Liver (tissue), 9 donors: ENCODE data around the gene LHFPL6. TPM values are rescaled to one million over a fixed set of nuclear protein-coding genes. Genes with fewer than 3 reads are reported as not detected.

Experiments used
- DNase-seq: peaks from one replicate; pipeline ENCODE4 v3.0.0-alpha.2; 2017; ENCODE audit warnings: low spot score
- H3K27ac ChIP-seq, 2 donors: one replicate each; pipeline ENCODE4 v1.7.0; 2013; ENCODE audit warnings: inconsistent platforms in 2 of 2, low read length in 2 of 2, control low read depth in 1 of 2, low read depth in 1 of 2, mild to moderate bottlenecking in 1 of 2
- H3K27me3 ChIP-seq, 4 donors: one replicate each; pipeline versions ENCODE4 v1.6.1 to v1.7.0; 2013; ENCODE audit warnings: low read length in 3 of 4, inconsistent platforms in 1 of 4, mild to moderate bottlenecking in 1 of 4, moderate library complexity in 1 of 4; ENCODE audit not compliant: control insufficient read depth in 4 of 4, insufficient read depth in 4 of 4
- H3K36me3 ChIP-seq, 4 donors: one replicate each; pipeline versions ENCODE4 v1.6.1 to v1.7.0; 2013; ENCODE audit warnings: low read length in 3 of 4, mild to moderate bottlenecking in 3 of 4, low read depth in 1 of 4, moderate library complexity in 1 of 4; ENCODE audit not compliant: control insufficient read depth in 4 of 4, insufficient read depth in 3 of 4
- H3K4me1 ChIP-seq, 4 donors: one replicate each; pipeline versions ENCODE4 v1.6.1 to v1.7.0; 2013; ENCODE audit warnings: low read length in 3 of 4, mild to moderate bottlenecking in 3 of 4, moderate library complexity in 1 of 4; ENCODE audit not compliant: control insufficient read depth in 4 of 4, insufficient read depth in 4 of 4
- H3K4me3 ChIP-seq, 3 donors: one replicate each; pipeline versions ENCODE4 v1.6.1 to v1.7.0; 2013; ENCODE audit warnings: low read length in 3 of 3, control low read depth in 1 of 3, low read depth in 1 of 3, mild to moderate bottlenecking in 1 of 3
- H3K9ac ChIP-seq, 2 donors: one replicate each; pipeline ENCODE4 v1.7.0; 2013; ENCODE audit warnings: low read length in 2 of 2, mild to moderate bottlenecking in 2 of 2, moderate library complexity in 2 of 2, control low read depth in 1 of 2, low read depth in 1 of 2
- H3K9me3 ChIP-seq, 4 donors: one replicate each; pipeline versions ENCODE4 v1.6.1 to v1.7.0; 2013; ENCODE audit warnings: low read length in 3 of 4; ENCODE audit not compliant: control insufficient read depth in 4 of 4
- ATF3 ChIP-seq: IDR thresholded peaks from 2 replicates; pipeline ENCODE4 v1.6.1; 2016; ENCODE audit warnings: antibody characterized with exemption
- CTCF ChIP-seq: fragments of 150-350 bp; IDR thresholded peaks from 2 replicates; pipeline ENCODE4 v1.5.1; 2017; ENCODE audit warnings: improper control_type of control experiment, low read depth, low read length; ENCODE audit not compliant: missing input control
- FOXA1 ChIP-seq: IDR thresholded peaks from 2 replicates; pipeline ENCODE4 v1.6.1; 2016; ENCODE audit warnings: antibody characterized with exemption
- FOXA2 ChIP-seq: IDR thresholded peaks from 2 replicates; pipeline ENCODE4 v1.6.1; 2016; ENCODE audit warnings: antibody characterized with exemption
- GABPA ChIP-seq, 2 donors: IDR thresholded peaks in 1 of 2; conservative IDR thresholded peaks in 1 of 2; 2 replicates each; pipeline ENCODE4 v1.6.1; 2016; ENCODE audit warnings: antibody characterized with exemption in 2 of 2, mild to moderate bottlenecking in 1 of 2, moderate library complexity in 1 of 2
- JUND ChIP-seq, 2 donors: IDR thresholded peaks; 2 replicates each; pipeline ENCODE4 v1.6.1; 2016; ENCODE audit warnings: antibody characterized with exemption in 2 of 2
- SP1 ChIP-seq: IDR thresholded peaks from 2 replicates; pipeline ENCODE4 v1.6.1; 2018; ENCODE audit warnings: antibody characterized with exemption, mild to moderate bottlenecking
- TAF1 ChIP-seq: conservative IDR thresholded peaks from 2 replicates; pipeline ENCODE4 v1.6.1; 2016; ENCODE audit warnings: antibody characterized with exemption, mild to moderate bottlenecking
- YY1 ChIP-seq: IDR thresholded peaks from 2 replicates; pipeline ENCODE4 v1.6.1; 2016; ENCODE audit warnings: antibody characterized with exemption, mild to moderate bottlenecking
- WGBS: extraction: QIAGEN DNeasy Blood & Tissue Kit; methylation state at CpG from one replicate; pipeline ENCODE4 v1.1.7; 2013; 5-methylcytosine and 5-hydroxymethylcytosine counted together
- polyA plus RNA-seq, 2 donors: library from polyadenylated mRNA; stranded (reverse) in 1 of 2; unstranded in 1 of 2; fragments of 200-250 nt in 1 of 2; fragments of >200 nt in 1 of 2; fragmentation: Nextera tagmentation in 1 of 2; extraction: Ambion mirVana in 1 of 2; gene quantifications; one replicate each; pipeline versions ENCODE4 v1.2.1 to v1.2.3, GENCODE V29; 2013 to 2015
- total RNA-seq, 2 donors: library from RNA; depleted of rRNA; stranded (reverse); fragments of >200 nt; gene quantifications; one replicate each; pipeline ENCODE4 v1.2.3, GENCODE V29; 2014
- donor health status: healthy.
- donor health status: healthy.
- donor health status: healthy.
- donor health status: healthy.
- donor health status: healthy.

The LHFPL6 gene
- total and polyA plus RNA-seq, 4 donors, result 2.6 to 8.3 (median 5.5) TPM

- no peak for TF ChIP-seq ATF3
- TF ChIP-seq FOXA1, result no peak
Measured at GRCh38 chr13:39318161-39318560, 284.8 kb downstream of the LHFPL6 start (continued).

- 45% methylated on average over 3 of the region's 3 CpGs for WGBS
- Histone ChIP-seq H3K4me1 (no peaks in the 10 kb centered on the region), H3K27me3 (no peaks in the 10 kb centered on the region), H3K4me3 (no peak overlapping the region), H3K9ac (no peak overlapping the region), H3K9me3 (no peaks in the 10 kb centered on the region), H3K36me3 (no peaks in the 10 kb centered on the region), H3K27ac (no peak overlapping the region)
- TF ChIP-seq GABPA (IDR thresholded peaks at IDR 0.05 in 1 of 2, conservative IDR thresholded peaks at IDR 0.05 in 1 of 2) (no peak), JUND (IDR thresholded peaks at IDR 0.05) (peak in 1 of 2 donors; percentile 34), SP1 (no peak), ATF3 (no peak)
- DNase-seq, result no peak
Measured at GRCh38 chr13:39317291-39317690, 285.7 kb downstream of the LHFPL6 start.

- no peaks in the 10 kb centered on the region for H3K4me1 ChIP-seq
- no peak for DNase-seq
- TF ChIP-seq JUND (IDR thresholded peaks at IDR 0.05) (no peak), FOXA2 (no peak)
- H3K9ac ChIP-seq, result no peak overlapping the region
- no peak overlapping the region for H3K27ac ChIP-seq
- H3K9me3 ChIP-seq, result no peaks in the 10 kb centered on the region
- H3K27me3 ChIP-seq, result no peaks in the 10 kb centered on the region
- H3K36me3 ChIP-seq, result no peaks in the 10 kb centered on the region
- 47% methylated on average over 1 of the region's 1 CpG for WGBS
- H3K4me3 ChIP-seq, result no peak overlapping the region
Measured at GRCh38 chr13:39315796-39316195, 287.2 kb downstream of the LHFPL6 start.

GRCh38 chr13:39313721-39314120 lies 289.3 kb downstream of the LHFPL6 start:
- 70% methylated on average over 6 of the region's 6 CpGs for WGBS

More at GRCh38 chr13:39313721-39314120, 289.3 kb downstream of the LHFPL6 start:
- DNase-seq, result no peak
- H3K4me1 ChIP-seq, result no peaks in the 10 kb centered on the region
- no peak overlapping the region for H3K9ac ChIP-seq
- no peak for TF ChIP-seq YY1
- no peak for TF ChIP-seq TAF1
- TF ChIP-seq CTCF, result no peak
- no peak overlapping the region for H3K27ac ChIP-seq
- H3K27me3 ChIP-seq, result no peaks in the 10 kb centered on the region
- H3K9me3 ChIP-seq, result no peaks in the 10 kb centered on the region
- H3K4me3 ChIP-seq, result no peak overlapping the region
- H3K36me3 ChIP-seq, result no peaks in the 10 kb centered on the region
